OCI-LY1 (cell line): Measurements from ENCODE around the gene EEF2K.

Source experiments
- CTCF ChIP-seq: fragments of 200-600 bp; sonication (generic), shearing (Covaris generic); IDR thresholded peaks from 2 replicates; pipeline ENCODE4 v1.5.1; 2017; ENCODE audit warnings: mild to moderate bottlenecking, antibody characterized with exemption, low read length, moderate library complexity, mixed read lengths
- EZH2 ChIP-seq: fragments of 200-600 bp; sonication (generic), shearing (Covaris generic); IDR thresholded peaks from 2 replicates; pipeline ENCODE4 v1.8.0; 2017; ENCODE audit warnings: borderline replicate concordance, mixed run types, mild to moderate bottlenecking, antibody characterized with exemption, low read length, moderate library complexity, mixed read lengths

GRCh38 chr16:22260490-22260889 is 54.4 kb downstream of the EEF2K start:
- no peak for TF ChIP-seq EZH2
- TF ChIP-seq CTCF, result no peak
